GM18870 (cell line): ENCODE results near the gene SEPTIN2.
"Not testable (repeated sequence)": the region's sequence is repeated elsewhere in the genome, so short reads cannot be mapped to it uniquely, and the experiment has no call there.

Source experiments
- ATAC-seq: cut with Tn5 transposase; IDR thresholded peaks from one replicate; pipeline ENCODE4 v1.9.1; 2021; ENCODE audit warnings: moderate library complexity; ENCODE audit not compliant: unreplicated experiment

SEPTIN2 gene

GRCh38 chr2:241349941-241350340, 34.2 kb downstream of the SEPTIN2 start:
- ATAC-seq: no peak

- ATAC-seq: no peak
Observed at GRCh38 chr2:241350530-241350877, 34.8 kb downstream of the SEPTIN2 start.

DNA sequence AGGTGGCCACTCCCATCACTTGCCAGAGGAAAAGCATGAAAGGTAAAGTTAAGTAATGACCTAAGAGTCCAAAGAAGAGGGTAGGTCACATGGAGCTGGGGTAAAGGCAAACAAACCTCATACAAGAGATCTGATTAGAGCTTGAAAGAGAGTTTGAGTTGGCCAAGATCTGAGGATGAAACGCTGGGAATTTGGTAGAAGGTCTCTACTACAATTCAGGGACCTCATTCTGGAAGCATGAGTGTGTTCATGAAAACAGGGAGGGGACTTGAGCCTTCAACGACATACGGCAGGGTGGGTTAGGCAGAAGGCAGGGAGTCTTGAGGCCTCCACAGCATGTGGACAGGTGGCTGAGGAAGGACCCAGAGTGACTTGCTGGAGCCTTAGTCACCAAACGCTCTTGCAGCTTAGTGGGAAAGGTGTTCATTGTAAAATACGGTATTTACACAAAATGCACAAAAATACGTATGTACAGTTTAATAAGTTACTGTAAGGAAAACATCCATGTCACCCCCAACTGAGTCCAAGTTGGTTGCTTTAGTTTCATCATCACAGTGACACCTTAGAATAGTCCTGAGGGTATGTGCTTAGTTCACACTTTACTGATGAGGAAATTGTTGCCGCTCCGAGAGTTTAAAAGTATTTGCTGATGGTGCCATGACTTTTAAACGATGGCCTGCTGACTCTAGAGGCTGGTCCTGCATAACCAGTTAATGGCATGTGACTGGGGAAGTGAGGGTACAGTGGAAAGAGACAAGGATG, 35.3 kb downstream of the SEPTIN2 start:
- ATAC-seq: no peak

- no peak for ATAC-seq
Observed at GRCh38 chr2:241351640-241352031, 35.9 kb downstream of the SEPTIN2 start.

DNA sequence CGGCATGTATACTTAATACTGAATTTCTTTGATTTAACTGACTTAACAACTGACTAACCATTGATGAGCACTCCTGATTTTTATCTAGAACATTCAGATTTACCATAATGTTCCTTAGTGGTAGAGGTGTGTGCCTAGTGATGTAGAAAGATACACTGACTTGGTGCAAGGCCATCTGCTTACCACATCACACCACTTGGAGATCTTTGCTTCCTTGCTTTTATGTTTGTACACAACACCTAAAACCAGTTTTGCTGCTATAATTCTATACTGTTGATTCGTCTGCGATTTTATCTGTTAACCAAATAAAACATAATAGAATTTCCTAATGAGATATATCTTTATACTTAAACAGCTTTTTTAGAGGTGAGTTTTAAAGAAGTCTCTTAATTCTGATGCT, 36.5 kb downstream of the SEPTIN2 start:
- ATAC-seq: no peak

- no peak for ATAC-seq
Observed at GRCh38 chr2:241354668-241355658, 39.2 kb downstream of the SEPTIN2 start.

DNA sequence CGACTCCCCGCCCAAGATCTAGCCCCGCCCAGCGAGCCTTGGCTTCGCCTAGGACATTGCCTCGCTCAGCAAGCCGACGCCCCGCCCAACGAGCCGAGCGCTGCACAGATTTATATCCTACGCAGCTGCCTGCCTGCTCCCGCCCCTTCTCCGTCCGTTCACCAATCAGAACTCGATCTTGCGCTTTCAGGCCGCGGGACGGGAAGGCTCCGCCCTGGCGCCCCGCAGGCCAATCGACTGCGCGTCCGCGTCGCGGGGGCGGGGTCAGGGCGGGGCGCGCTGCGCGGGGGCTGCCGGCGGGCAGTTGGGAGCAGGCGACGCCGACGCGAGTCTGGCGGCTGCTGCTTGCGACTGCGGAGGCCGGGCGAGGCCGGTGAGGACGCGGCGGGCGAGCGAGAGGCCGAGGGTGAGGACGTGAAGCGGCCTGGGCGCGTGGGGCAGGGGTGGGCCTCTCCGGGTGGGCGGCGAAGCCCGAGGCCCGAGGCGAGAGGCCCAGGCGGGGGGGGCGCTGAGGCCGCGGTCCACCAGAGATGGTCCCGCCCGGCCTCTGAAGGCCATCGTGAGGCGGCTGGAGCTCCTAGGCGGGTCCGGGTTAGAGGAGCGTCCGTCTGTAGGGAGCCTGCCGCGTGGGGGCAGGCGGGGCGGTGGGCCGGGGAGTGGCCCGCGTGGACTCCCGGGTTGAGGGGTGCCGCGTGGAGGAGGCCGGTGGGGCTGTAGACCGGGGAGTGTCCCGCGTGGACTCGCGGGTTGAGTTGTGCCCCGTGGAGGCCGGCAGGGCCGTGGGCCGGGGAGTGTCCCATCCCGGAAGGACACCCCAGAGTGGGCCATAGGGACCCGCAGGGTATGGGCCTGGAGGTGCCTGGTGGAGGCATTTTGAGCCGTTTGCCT, 40.5 kb downstream of the SEPTIN2 start, which contains the start of gene FARP2:
Gene FARP2 (plus strand): TSS at position 303 of the 888 bp plus-strand sequence. CDS start 16,823 bp downstream, outside the sequence.
- ATAC-seq: peak; percentile 64

DNA sequence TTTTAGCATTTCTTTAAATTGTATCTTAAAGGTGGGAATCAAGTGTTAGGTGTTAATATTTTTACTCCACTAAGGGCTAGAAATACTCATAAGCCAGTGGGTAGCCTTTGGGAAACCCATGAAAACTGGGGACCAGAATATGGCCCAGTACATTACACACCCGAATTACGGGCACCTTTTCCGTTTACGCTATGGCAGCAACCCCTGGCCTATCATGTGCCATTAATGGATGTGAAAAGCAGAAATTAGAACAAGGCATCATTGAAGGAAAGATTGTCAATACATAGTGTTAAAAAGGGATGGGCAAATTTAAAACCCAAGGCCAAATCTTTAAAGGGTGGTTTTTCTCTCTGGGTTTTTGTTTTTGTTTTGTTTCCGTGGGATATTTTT, 41.1 kb downstream of the SEPTIN2 start:
- no peak for ATAC-seq

- ATAC-seq: no peak
Observed at GRCh38 chr2:241357531-241357930, 41.8 kb downstream of the SEPTIN2 start.

DNA sequence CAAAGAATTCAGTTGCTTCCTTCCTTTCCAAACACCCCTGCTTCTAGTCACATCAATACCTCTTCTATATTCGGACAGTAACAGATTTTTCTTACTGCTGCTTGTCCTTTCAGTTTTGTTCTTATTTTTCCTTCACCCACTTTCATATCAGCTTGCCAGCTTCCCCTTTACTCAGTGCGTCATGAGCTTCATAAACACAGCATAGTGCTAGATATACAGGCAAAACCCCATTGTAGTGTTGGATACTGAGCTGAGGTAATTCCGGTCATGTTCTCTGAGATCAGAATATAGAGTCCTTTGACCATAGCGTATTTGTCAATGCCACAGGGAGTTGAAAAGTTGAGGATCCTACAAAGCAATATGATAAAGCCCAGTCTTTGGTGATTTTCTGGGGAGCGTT, 42.7 kb downstream of the SEPTIN2 start:
- peak; percentile 46 for ATAC-seq

DNA sequence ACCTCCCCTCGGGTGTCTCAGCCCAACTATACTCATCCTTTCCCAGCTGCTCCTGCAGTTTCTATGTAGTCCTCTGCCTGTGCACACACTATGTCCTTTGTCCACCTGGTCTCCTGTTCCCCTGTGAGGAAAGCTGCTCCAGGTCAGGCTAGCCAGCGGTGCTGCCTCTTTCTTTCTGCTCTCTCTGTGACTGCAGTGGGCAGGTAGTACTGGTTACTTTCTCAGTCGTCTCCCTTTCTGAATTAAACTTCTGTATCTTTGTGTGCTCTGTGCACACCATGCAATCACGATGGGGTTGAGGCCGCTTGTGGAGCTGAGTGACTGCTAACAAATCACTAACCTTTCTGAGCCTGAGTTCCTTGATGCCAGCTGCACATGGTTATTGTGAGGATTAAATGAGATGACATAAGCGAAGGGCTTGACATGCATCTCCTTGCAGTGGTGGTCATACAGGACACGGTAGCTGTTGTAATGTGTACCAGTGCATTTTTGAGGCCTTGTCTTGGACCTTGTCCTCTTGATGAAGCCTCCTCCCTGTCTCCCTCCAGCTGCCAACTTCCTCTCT, 43.8 kb downstream of the SEPTIN2 start:
- no peak for ATAC-seq

- ATAC-seq: no peak
Observed at GRCh38 chr2:241363426-241363825, 47.7 kb downstream of the SEPTIN2 start.

DNA sequence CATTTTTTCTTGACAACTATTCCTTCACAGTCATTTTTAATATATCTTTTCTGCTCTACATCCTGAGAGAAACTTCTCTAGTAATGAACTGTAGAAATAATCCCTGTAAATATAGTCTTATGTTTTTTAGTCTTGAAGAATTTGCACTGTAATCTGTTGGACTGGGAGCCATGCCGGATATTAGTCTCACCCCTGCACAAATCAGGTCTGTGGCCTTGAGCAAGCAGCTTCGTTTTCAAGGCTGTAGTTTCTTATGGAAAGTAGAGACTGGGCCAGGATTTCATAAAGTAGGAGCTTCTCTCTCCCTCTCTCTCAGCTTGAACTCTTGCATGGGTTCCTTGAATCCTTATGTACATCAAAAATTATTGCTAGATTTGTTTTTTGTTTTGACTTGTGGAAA, 49.1 kb downstream of the SEPTIN2 start:
- no peak for ATAC-seq

DNA sequence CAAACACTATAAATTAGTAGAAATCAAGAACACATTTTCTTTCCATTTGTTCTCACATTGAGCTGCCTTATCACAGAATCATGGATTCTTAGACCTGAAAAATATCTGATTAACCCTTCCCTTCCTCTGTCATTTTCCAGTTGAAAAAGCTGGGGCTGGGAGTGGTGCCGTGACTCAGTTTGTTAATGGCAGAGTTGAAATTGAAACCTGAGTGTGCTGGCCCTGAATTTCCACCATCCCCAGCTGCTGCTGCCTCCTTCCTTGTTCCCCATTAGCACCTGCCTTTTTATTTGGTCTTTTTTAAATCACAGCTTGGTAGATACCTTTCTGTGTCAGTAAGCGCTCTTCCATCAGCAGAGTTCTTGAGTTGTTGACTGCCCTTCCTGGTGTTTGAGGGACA, 51.0 kb downstream of the SEPTIN2 start:
- ATAC-seq: no peak

DNA sequence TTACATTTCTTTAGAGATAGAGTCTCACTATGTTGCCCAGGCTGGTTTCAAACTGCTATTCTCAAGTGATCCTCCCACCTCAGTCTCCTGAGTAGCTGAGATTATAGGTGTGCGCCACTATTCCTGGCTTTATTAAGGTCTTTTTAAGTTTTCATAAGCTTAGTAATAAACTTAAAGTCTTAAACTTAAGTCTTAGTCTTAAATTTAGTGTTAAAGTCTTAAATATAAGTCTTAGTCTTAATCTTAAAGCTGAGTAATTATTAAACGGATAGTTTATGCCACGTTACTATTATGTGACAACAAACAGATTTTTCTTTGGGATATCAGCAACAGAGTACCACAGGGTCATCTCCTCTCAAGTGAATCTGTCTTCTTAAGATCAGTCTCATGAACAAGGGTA, 52.9 kb downstream of the SEPTIN2 start:
- no peak for ATAC-seq

- no peak for ATAC-seq
Observed at GRCh38 chr2:241372361-241372992, 56.8 kb downstream of the SEPTIN2 start.

GRCh38 chr2:241373446-241373845, 57.7 kb downstream of the SEPTIN2 start:
- no peak for ATAC-seq

DNA sequence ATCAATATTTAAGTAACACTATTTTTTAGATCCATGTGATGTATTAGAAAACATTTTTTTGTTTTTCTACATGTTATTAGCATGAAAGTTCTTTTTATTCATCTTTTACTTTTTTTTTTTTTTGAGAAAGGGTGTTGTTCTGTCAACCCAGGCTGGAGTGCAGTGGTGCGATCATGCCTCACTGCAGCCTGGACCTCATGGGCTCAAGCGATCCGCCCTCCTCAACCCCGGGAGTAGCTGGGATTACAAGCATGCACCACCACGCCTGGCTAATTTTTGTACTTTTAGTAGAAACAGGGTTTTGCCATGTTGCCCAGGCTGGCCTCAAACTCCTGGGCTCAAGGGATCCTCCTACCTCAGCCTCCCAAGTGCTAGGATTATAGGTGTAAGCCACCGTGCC, 58.2 kb downstream of the SEPTIN2 start:
- not testable (repeated sequence) for ATAC-seq

GRCh38 chr2:241375300-241375699, 59.6 kb downstream of the SEPTIN2 start:
- no peak for ATAC-seq

GRCh38 chr2:241376808-241377207, 61.1 kb downstream of the SEPTIN2 start:
- no peak for ATAC-seq
